Stimulated activated CD8-positive, alpha-beta memory T cell treated with anti-CD3 and anti-CD28 coated beads, Interleukin-2, amount 100 ng/mL, for 1 hour (primary cell): ENCODE results near the gene PARD3B.

Experiments used
- DNase-seq, 2 donors: peaks; one replicate each; pipeline ENCODE4 v3.0.0-alpha.2; 2020; ENCODE audit warnings: low read depth in 2 of 2

Gene PARD3B

GRCh38 chr2:204693262-204693661, 148.0 kb downstream of the PARD3B start:
- DNase-seq: no peak

- no peak for DNase-seq
Observed at GRCh38 chr2:204695506-204695905, 150.2 kb downstream of the PARD3B start.

GRCh38 chr2:204696124-204696523, 150.8 kb downstream of the PARD3B start:
- no peak for DNase-seq

- no peak for DNase-seq
Observed at GRCh38 chr2:204705243-204705932, 160.1 kb downstream of the PARD3B start.

- DNase-seq: no peak
Observed at GRCh38 chr2:204706939-204707338, 161.7 kb downstream of the PARD3B start.

- no peak for DNase-seq
Observed at GRCh38 chr2:204713211-204713610, 167.9 kb downstream of the PARD3B start.

- DNase-seq: no peak
Observed at GRCh38 chr2:204715361-204715760, 170.1 kb downstream of the PARD3B start.

GRCh38 chr2:204717591-204717990, 172.3 kb downstream of the PARD3B start:
- no peak for DNase-seq

- no peak for DNase-seq
Observed at GRCh38 chr2:204718607-204719006, 173.3 kb downstream of the PARD3B start.

- DNase-seq: no peak
Observed at GRCh38 chr2:204720874-204721273, 175.6 kb downstream of the PARD3B start.

- no peak for DNase-seq
Observed at GRCh38 chr2:204722207-204722606, 176.9 kb downstream of the PARD3B start.

GRCh38 chr2:204722691-204723090, 177.4 kb downstream of the PARD3B start:
- no peak for DNase-seq

GRCh38 chr2:204725693-204726360, 180.6 kb downstream of the PARD3B start:
- no peak for DNase-seq

- no peak for DNase-seq
Observed at GRCh38 chr2:204726831-204727230, 181.6 kb downstream of the PARD3B start.

GRCh38 chr2:204727368-204727767, 182.1 kb downstream of the PARD3B start:
- no peak for DNase-seq

GRCh38 chr2:204730603-204731002, 185.3 kb downstream of the PARD3B start:
- DNase-seq: no peak

GRCh38 chr2:204732019-204732418, 186.7 kb downstream of the PARD3B start:
- DNase-seq: no peak

GRCh38 chr2:204737296-204737695, 192.0 kb downstream of the PARD3B start:
- no peak for DNase-seq

- DNase-seq: no peak
Observed at GRCh38 chr2:204738721-204739120, 193.4 kb downstream of the PARD3B start.

GRCh38 chr2:204743393-204743960, 198.2 kb downstream of the PARD3B start:
- no peak for DNase-seq

- DNase-seq: no peak
Observed at GRCh38 chr2:204744506-204744905, 199.2 kb downstream of the PARD3B start.

- DNase-seq: no peak
Observed at GRCh38 chr2:204748286-204748685, 203.0 kb downstream of the PARD3B start.

GRCh38 chr2:204749319-204749718, 204.0 kb downstream of the PARD3B start:
- DNase-seq: no peak
